ENCODE data around the gene VIPR2.

- TF ChIP-seq CTCF (IDR thresholded peaks at IDR 0.05; ENCODE audit: poor library complexity, severe bottlenecking) (no peak), POLR2AphosphoS5 (IDR thresholded peaks at IDR 0.05) (no peak), EZH2 (IDR thresholded peaks at IDR 0.05; ENCODE audit: borderline replicate concordance, insufficient read depth, low read length, poor library complexity, severe bottlenecking) (no peak), TAF1 (IDR thresholded peaks at IDR 0.05; ENCODE audit: low read depth) (no peak), EP300 (conservative IDR thresholded peaks at IDR 0.05; ENCODE audit: poor library complexity, severe bottlenecking) (no peak), REST (IDR thresholded peaks at IDR 0.05; ENCODE audit: borderline replicate concordance) (no peak), SMC3 (conservative IDR thresholded peaks at IDR 0.05; ENCODE audit: poor library complexity) (no peak)
Observed at GRCh38 chr7:159142199-159142598, 2.5 kb downstream of the VIPR2 start.

Data from neural cell (in vitro differentiated cells).